ENCODE measurements around the gene B4GALT2. TPM values are rescaled to one million over a fixed set of nuclear protein-coding genes. Genes with fewer than 3 reads are reported as not detected.

Gene B4GALT2
- total RNA-seq, 6 donors from 2014 or later: 11.5 to 33.0 (median 18.1) TPM

DNA sequence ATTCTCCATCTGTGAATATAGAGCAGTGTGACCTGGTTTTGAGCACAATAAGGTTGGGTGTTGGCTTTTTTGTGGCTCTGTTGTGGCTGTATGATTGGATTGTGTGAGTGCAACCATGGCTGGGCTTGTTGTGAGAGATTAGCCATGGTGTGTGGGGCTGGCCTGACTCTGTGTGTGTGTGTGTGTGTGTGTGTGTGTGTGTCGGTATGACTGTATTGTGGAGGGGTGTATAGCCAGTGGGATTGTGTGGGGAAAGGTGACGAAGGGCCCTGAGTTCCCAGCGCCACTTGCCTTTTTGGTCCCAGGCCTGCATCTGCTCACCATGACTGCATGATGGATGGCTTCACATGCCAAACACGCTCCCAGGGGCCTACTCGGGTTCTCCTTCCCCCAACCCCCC lies 58.1 kb downstream of the B4GALT2 start:
- no peaks in the 10 kb centered on the region for H3K9me3 ChIP-seq
- 70 to 75% methylated on average over 5 of the region's 5 CpGs for WGBS, 2 donors
- H3K4me3 ChIP-seq: no peak overlapping the region
- ATAC-seq (ENCODE audit: low FRiP score in 2 of 2) (no peak), DNase-seq (no peak)
- peaks cover 8 to 15% (median 12%) of the 10 kb centered on the region in 4 donors for H3K4me1 ChIP-seq
- no peaks in the 10 kb centered on the region for H3K27me3 ChIP-seq
- no peak overlapping the region for H3K27ac ChIP-seq
- no peaks in the 10 kb centered on the region for H3K36me3 ChIP-seq
- no peak for TF ChIP-seq EP300 (IDR thresholded peaks at IDR 0.05)
- TF ChIP-seq POLR2A (IDR thresholded peaks at IDR 0.05): no peak
- no peak for TF ChIP-seq POLR2AphosphoS5 (IDR thresholded peaks at IDR 0.05)
- TF ChIP-seq, protein P1, sequence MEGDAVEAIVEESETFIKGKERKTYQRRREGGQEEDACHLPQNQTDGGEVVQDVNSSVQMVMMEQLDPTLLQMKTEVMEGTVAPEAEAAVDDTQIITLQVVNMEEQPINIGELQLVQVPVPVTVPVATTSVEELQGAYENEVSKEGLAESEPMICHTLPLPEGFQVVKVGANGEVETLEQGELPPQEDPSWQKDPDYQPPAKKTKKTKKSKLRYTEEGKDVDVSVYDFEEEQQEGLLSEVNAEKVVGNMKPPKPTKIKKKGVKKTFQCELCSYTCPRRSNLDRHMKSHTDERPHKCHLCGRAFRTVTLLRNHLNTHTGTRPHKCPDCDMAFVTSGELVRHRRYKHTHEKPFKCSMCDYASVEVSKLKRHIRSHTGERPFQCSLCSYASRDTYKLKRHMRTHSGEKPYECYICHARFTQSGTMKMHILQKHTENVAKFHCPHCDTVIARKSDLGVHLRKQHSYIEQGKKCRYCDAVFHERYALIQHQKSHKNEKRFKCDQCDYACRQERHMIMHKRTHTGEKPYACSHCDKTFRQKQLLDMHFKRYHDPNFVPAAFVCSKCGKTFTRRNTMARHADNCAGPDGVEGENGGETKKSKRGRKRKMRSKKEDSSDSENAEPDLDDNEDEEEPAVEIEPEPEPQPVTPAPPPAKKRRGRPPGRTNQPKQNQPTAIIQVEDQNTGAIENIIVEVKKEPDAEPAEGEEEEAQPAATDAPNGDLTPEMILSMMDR (IDR thresholded peaks at IDR 0.05): no peak

DNA sequence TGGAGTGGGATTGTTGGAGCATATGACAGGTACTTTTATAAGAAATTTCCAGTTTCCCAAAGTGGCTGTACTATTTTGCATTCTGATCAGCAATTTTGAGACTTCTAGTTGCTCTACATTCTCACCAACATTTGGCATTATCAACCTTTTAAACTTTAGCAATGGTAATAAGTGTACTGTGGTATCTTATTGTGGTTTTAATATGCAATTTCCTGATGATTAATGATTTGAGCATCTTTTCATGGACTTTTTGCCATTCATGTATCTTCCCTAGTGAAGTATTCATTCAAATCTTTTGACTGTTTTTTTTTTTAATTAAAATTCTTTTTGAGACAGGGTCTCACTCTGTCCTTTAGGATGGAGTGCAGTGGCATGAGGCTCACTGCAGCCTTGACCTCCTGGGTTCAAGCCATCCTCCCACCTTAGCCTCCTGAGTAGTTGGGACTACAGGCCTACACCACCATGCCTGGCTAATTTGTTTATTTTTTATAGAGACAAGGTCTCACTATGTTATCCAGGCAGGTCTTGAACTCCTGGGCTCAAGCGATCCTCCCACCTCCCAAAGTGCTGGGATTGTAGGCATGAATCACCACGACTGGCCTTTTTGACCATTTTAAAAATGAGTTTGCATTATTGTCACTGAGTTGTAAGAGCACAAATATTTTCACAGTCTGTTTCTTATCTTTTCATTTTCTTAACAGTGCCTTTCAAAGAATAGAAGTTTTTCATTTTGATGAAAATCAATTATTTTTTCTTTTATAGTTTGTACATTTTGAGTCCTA lies 60.1 kb downstream of the B4GALT2 start:
- no peak for DNase-seq
- Histone ChIP-seq H3K9me3 (no peaks in the 10 kb centered on the region), H3K4me1 (peaks cover 3 to 12% (median 10%) of the 10 kb centered on the region in 4 donors), H3K36me3 (no peaks in the 10 kb centered on the region), H3K27me3 (no peaks in the 10 kb centered on the region), H3K4me3 (no peak overlapping the region), H3K27ac (no peak overlapping the region)
- no peak for TF ChIP-seq POLR2AphosphoS5 (IDR thresholded peaks at IDR 0.05)
- no peak for TF ChIP-seq POLR2A (IDR thresholded peaks at IDR 0.05)
- ATAC-seq (ENCODE audit: low FRiP score in 2 of 2): no peak
- 82 to 83% methylated on average over 2 of the region's 2 CpGs for WGBS, 2 donors

- Histone ChIP-seq H3K4me1 (peaks cover 3 to 12% (median 9%) of the 10 kb centered on the region in 4 donors), H3K36me3 (no peaks in the 10 kb centered on the region), H3K9me3 (no peaks in the 10 kb centered on the region), H3K27ac (no peak overlapping the region), H3K4me3 (no peak overlapping the region), H3K27me3 (no peaks in the 10 kb centered on the region)
- 71 to 76% methylated on average over 2 of the region's 2 CpGs for WGBS, 2 donors
- ATAC-seq (ENCODE audit: low FRiP score in 2 of 2) (no peak), DNase-seq (no peak)
- no peak for TF ChIP-seq EP300 (IDR thresholded peaks at IDR 0.05)
Measured at GRCh38 chr1:44040418-44040817, 61.4 kb downstream of the B4GALT2 start.

Other genes starting within 250 kb of the B4GALT2 start
- gene ARTN, start 45.4 kb upstream of the B4GALT2 start, total RNA-seq: 1 to 10 TPM in 3 of 6 donors, not detected in 3; 1.0 to 5.2 (median 1.1) TPM
- gene IPO13, start 32.3 kb upstream of the B4GALT2 start, total RNA-seq: 10 to 100 TPM; 16.9 to 46.1 (median 24.1) TPM
- gene DPH2, start 9.2 kb upstream of the B4GALT2 start, total RNA-seq: 10 to 100 TPM; 12.9 to 30.4 (median 16.6) TPM
- gene ATP6V0B, start 4.2 kb upstream of the B4GALT2 start, total RNA-seq: 100 to 1,000 TPM in 5 of 6 donors, 10 to 100 TPM in 1; 98.0 to 225 (median 161) TPM
- gene CCDC24, start 12.4 kb downstream of the B4GALT2 start, total RNA-seq: 10 to 100 TPM in 3 of 6 donors, 1 to 10 TPM in 3; 7.3 to 14.5 (median 10.0) TPM
- gene SLC6A9, start 52.3 kb downstream of the B4GALT2 start, total RNA-seq: 10 to 100 TPM in 5 of 6 donors, 1 to 10 TPM in 1; 5.6 to 23.1 (median 19.5) TPM
- gene KLF17, start 139.6 kb downstream of the B4GALT2 start, total RNA-seq: under 1 TPM in 5 of 6 donors, not detected in 1; 0.11 to 0.39 (median 0.33) TPM
- not detected for gene KLF18, start 162.4 kb downstream of the B4GALT2 start, total RNA-seq
- 100 to 1,000 TPM in 1 of 6 donors, 10 to 100 TPM in 5; 32.1 to 236 (median 39.7) TPM for gene DMAP1, start 234.3 kb downstream of the B4GALT2 start, total RNA-seq

All from upper lobe of left lung (tissue), 6 donors.